KMS-11 (cell line): ENCODE results near the gene FAM13A.

Experiments
- H2AFZ ChIP-seq: fragments of 200-600 bp; sonication (generic); 2 replicates; pipeline ENCODE4 v1.6.1; 2016; ENCODE audit warnings: antibody characterized with exemption, mixed run types, low read depth
- H3K27ac ChIP-seq: fragments of 200-600 bp; sonication (generic); 2 replicates; pipeline ENCODE4 v1.6.1; 2016; ENCODE audit warnings: mild to moderate bottlenecking, mixed run types
- H3K27me3 ChIP-seq: fragments of 200-600 bp; sonication (generic); 2 replicates; pipeline ENCODE4 v1.6.1; 2017; ENCODE audit warnings: mild to moderate bottlenecking, low read depth, mixed run types, moderate library complexity; ENCODE audit not compliant: insufficient read depth
- H3K36me3 ChIP-seq: fragments of 200-600 bp; sonication (generic); 2 replicates; pipeline ENCODE4 v1.6.1; 2017; ENCODE audit warnings: mild to moderate bottlenecking, mixed run types; ENCODE audit not compliant: insufficient read depth
- H3K4me1 ChIP-seq: fragments of 200-600 bp; sonication (generic); 2 replicates; pipeline ENCODE4 v1.6.1; 2016; ENCODE audit warnings: mild to moderate bottlenecking, low read depth, mixed run types; ENCODE audit not compliant: poor library complexity, severe bottlenecking
- H3K4me2 ChIP-seq: fragments of 200-600 bp; sonication (generic); 2 replicates; pipeline ENCODE4 v1.7.0; 2016; ENCODE audit warnings: mild to moderate bottlenecking, mixed run types
- H3K4me3 ChIP-seq: fragments of 200-600 bp; sonication (generic); IDR thresholded peaks from 2 replicates; pipeline ENCODE4 v1.6.1; 2017; ENCODE audit warnings: low read depth, low read length, mixed read lengths; ENCODE audit not compliant: insufficient read depth
- H3K79me2 ChIP-seq: fragments of 200-600 bp; sonication (generic); 2 replicates; pipeline ENCODE4 v1.6.1; 2016; ENCODE audit warnings: low read depth, mixed run types; ENCODE audit not compliant: insufficient read depth
- H3K9ac ChIP-seq: fragments of 200-600 bp; sonication (generic); 2 replicates; pipeline ENCODE4 v1.6.1; 2016; ENCODE audit warnings: mild to moderate bottlenecking, mixed run types
- H4K20me1 ChIP-seq: fragments of 200-600 bp; sonication (generic); 2 replicates; pipeline ENCODE4 v1.6.1; 2016; ENCODE audit warnings: mild to moderate bottlenecking, mixed run types; ENCODE audit not compliant: insufficient read depth
- TF ChIP-seq, protein P1 (sequence below): fragments of 200-600 bp; sonication (generic); conservative IDR thresholded peaks from 2 replicates; pipeline ENCODE4 v1.6.1; 2017; ENCODE audit warnings: low read depth, mild to moderate bottlenecking, antibody characterized with exemption, low read length, moderate library complexity, mixed read lengths

The FAM13A gene

DNA sequence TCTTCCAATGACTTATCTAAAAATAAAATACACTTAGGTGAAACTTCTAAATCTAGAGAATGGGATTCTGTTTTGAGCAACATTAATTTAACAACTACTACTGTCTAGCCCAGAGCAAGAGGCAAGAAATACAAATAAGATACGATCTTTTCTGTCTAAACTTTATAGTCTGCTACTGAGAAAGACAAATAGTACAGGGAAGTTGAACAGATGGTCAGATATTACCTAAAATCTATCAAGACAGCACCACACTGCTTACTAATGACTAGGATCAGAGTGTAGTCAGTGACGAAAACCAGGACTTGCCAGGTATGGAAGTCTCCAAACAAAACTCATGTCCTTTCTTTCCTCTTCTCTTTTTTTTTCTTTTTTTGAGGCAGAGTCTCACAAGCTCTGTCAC is 7.1 kb downstream of the FAM13A start:
- no peak overlapping the region for H3K4me2 ChIP-seq
- TF ChIP-seq, protein P1, sequence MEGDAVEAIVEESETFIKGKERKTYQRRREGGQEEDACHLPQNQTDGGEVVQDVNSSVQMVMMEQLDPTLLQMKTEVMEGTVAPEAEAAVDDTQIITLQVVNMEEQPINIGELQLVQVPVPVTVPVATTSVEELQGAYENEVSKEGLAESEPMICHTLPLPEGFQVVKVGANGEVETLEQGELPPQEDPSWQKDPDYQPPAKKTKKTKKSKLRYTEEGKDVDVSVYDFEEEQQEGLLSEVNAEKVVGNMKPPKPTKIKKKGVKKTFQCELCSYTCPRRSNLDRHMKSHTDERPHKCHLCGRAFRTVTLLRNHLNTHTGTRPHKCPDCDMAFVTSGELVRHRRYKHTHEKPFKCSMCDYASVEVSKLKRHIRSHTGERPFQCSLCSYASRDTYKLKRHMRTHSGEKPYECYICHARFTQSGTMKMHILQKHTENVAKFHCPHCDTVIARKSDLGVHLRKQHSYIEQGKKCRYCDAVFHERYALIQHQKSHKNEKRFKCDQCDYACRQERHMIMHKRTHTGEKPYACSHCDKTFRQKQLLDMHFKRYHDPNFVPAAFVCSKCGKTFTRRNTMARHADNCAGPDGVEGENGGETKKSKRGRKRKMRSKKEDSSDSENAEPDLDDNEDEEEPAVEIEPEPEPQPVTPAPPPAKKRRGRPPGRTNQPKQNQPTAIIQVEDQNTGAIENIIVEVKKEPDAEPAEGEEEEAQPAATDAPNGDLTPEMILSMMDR, result no peak
- H3K27ac ChIP-seq, result no peak overlapping the region
- no peak overlapping the region for H3K9ac ChIP-seq
- no peaks in the 10 kb centered on the region for H3K4me1 ChIP-seq
- H3K36me3 ChIP-seq, result no peaks in the 10 kb centered on the region
- no peaks in the 10 kb centered on the region for H3K79me2 ChIP-seq
- H3K27me3 ChIP-seq, result no peaks in the 10 kb centered on the region
- no peak overlapping the region for H3K4me3 ChIP-seq
- no peaks in the 10 kb centered on the region for H4K20me1 ChIP-seq
- H2AFZ ChIP-seq, result no peak overlapping the region

DNA sequence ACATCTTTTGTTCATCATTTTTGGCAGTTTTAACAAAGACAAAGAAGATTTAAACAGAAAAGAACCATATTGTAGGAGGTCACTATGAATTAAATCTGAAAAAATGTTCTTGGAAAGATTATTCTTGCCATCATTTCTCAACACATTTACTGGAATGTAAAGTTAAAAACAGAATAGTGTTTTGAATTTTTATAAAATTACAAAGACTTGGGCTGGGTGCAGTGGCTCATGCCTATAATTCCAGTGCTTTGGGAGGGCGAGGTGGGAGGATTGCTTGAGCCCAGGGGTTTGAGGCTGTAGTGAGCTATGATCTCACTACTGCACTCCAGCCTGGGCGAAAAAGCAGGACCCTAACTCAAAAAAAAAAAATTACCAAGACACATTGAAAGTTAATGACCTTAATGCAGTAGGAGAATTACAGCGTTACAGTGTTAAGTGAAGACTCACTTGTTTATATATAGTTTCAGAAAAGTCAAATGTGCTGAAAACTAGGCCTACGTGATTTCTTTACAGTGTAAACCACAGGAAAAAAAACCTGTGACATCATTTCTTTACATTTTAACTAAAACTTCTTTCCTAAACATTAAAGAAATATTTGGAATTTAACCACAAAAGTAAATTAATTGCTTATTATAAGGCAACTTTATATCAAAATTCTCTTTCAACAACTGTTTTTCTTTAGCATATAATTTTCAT is 7.9 kb downstream of the FAM13A start:
- Histone ChIP-seq H2AFZ (no peak overlapping the region), H3K79me2 (no peaks in the 10 kb centered on the region), H3K4me3 (no peak overlapping the region), H4K20me1 (no peaks in the 10 kb centered on the region), H3K27me3 (no peaks in the 10 kb centered on the region), H3K36me3 (no peaks in the 10 kb centered on the region), H3K27ac (no peak overlapping the region), H3K4me1 (no peaks in the 10 kb centered on the region), H3K9ac (no peak overlapping the region), H3K4me2 (no peak overlapping the region)
- TF ChIP-seq, protein P1, result no peak

DNA sequence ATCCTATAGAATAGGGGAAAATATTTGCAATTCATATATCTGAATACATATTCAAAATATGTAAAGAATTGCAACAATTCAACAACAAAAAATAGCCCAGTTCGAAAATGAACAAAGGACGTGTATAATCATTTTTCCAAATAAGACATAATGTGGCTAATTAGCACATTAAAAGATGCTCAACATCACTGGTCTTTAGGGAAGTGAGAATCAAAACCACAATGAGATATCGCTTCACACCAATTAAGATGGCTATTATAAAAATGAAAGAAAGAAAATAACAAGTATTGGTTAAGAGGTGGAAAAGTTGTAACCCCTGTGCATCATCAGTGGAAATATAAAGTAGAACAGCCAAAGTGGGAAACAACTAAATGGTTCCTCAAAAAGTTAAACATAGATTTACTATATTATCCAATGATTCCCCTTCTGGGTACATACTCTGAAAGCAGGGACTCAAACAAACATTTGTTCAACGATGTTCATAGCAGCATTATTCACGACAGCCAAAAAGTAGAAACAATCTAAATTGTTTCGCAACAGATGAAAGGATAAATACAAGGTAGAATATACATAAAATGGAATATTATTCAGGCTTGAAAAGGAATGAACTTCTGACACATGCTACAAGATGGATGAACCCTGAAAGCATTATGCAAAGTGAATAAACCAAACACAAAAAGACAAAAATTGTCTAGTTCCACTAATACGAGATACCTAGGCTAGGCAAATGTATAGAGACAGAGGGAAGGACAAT is 12.7 kb downstream of the FAM13A start:
- no peak overlapping the region for H3K9ac ChIP-seq
- no peaks in the 10 kb centered on the region for H3K27me3 ChIP-seq
- H3K36me3 ChIP-seq, result no peaks in the 10 kb centered on the region
- no peak overlapping the region for H3K4me3 ChIP-seq
- no peak overlapping the region for H2AFZ ChIP-seq
- no peak overlapping the region for H3K27ac ChIP-seq
- no peak overlapping the region for H3K4me2 ChIP-seq
- TF ChIP-seq, protein P1, result no peak
- no peaks in the 10 kb centered on the region for H3K79me2 ChIP-seq
- H3K4me1 ChIP-seq, result no peaks in the 10 kb centered on the region
- no peaks in the 10 kb centered on the region for H4K20me1 ChIP-seq

- Histone ChIP-seq H4K20me1 (no peaks in the 10 kb centered on the region), H3K4me2 (no peak overlapping the region), H3K79me2 (no peaks in the 10 kb centered on the region), H3K27me3 (no peaks in the 10 kb centered on the region), H3K4me3 (no peak overlapping the region), H3K36me3 (no peaks in the 10 kb centered on the region), H3K9ac (no peak overlapping the region), H2AFZ (no peak overlapping the region), H3K4me1 (no peaks in the 10 kb centered on the region), H3K27ac (no peak overlapping the region)
- TF ChIP-seq, protein P1, result no peak
Observed at GRCh38 chr4:89042055-89042454, 14.9 kb downstream of the FAM13A start.
